Pancreas (tissue), 10 donors: ENCODE results near the gene AKAP12. TPM values are rescaled to one million over a fixed set of nuclear protein-coding genes. Genes with fewer than 3 reads are reported as not detected.
"Not testable (repeated sequence)": the region's sequence is repeated elsewhere in the genome, so short reads cannot be mapped to it uniquely, and the experiment has no call there.

Experiments
- ATAC-seq, 4 donors: fragments of 200-7000 bp; cut with Tn5 transposase; one replicate each; pipeline versions ENCODE4 v1.8.0 to v1.9.1; 2020; ENCODE audit warnings: mild to moderate bottlenecking in 4 of 4, moderate library complexity in 4 of 4
- DNase-seq, 6 donors: peaks; one replicate each; pipeline ENCODE4 v3.0.0-alpha.2; 2020
- FAIRE-seq: peaks from 2 replicates; lab custom pipeline; 2012; peaks lifted over from hg19 to GRCh38; lab: Jason Lieb, UNC
- H3K27ac ChIP-seq, 4 donors: fragments of 200-600 bp; sonication (generic); 1 replicate in 3 of 4; 2 replicates in 1 of 4; pipeline versions ENCODE4 v1.5.0 to v1.8.0; 2020
- H3K27me3 ChIP-seq, 4 donors: fragments of 200-600 bp; one replicate each; pipeline ENCODE4 v1.8.0; 2021
- H3K36me3 ChIP-seq, 3 donors: fragments of 200-600 bp; sonication (generic) in 1 of 3; one replicate each; pipeline versions ENCODE4 v1.5.0 to v1.8.0; 2020 to 2021
- H3K4me1 ChIP-seq, 3 donors: fragments of 200-600 bp; one replicate each; pipeline ENCODE4 v1.8.0; 2021
- H3K4me3 ChIP-seq, 4 donors: fragments of 200-600 bp; sonication (generic) in 2 of 4; one replicate each; pipeline versions ENCODE4 v1.5.0 to v1.8.0; 2020 to 2021
- H3K9me3 ChIP-seq, 4 donors: fragments of 200-600 bp; one replicate each; pipeline ENCODE4 v1.8.0; 2021
- CTCF ChIP-seq, 4 donors: fragments of 200-600 bp; sonication (generic) in 3 of 4; IDR thresholded peaks; one replicate each; pipeline versions ENCODE4 v1.5.0 to v1.8.0; 2021; ENCODE audit warnings: antibody characterized with exemption in 4 of 4
- WGBS, 2 donors: extraction: QIAGEN DNeasy Blood & Tissue Kit; methylation state at CpG; one replicate each; pipeline ENCODE4 v1.1.7; 2013; 5-methylcytosine and 5-hydroxymethylcytosine counted together
- intact Hi-C, 3 donors: fragments of 100-400 bp; cut with DNase I; formaldehyde crosslinking; loops; one replicate each; pipeline versions ENCODE4 v1.11.1 to v1.14.2; 2022
- polyA plus RNA-seq, 2 donors: library from polyadenylated mRNA; stranded (reverse); fragments of 200-250 nt; gene quantifications; one replicate each; pipeline ENCODE4 v1.2.3, GENCODE V29; 2013
- total RNA-seq, 6 donors: library from RNA; stranded (reverse); fragmentation: NEBNext Ultra II Directional in 4 of 6; extraction: Animal tissue kit (Norgen Biotek cat#: 25700) in 4 of 6; gene quantifications; one replicate each; pipeline versions ENCODE4 v1.2.1 to v1.2.4, GENCODE V29; 2021 to 2023
- donor health status: healthy with polysubstance abuse.
- donor health status: DM: no; HTN: no; CAD: no; lungs with moderate emphysema.
- donor health status: DM: no; HTN: no; CAD: no.
- donor health status: control.
- donor health status: control.
- donor health status: Bipolar disorder and iron deficiency.
- donor health status: DM: yes; HTN: yes; CAD: no.
- donor health status: DM: no; HTN: no; CAD: no.
- donor health status: DM: no; HTN: no; CAD: no.
- donor health status: DM: yes; HTN: yes; CAD: no.

The AKAP12 gene
- total and polyA plus RNA-seq, 8 donors: 2.4 to 13.2 (median 3.8) TPM

DNA sequence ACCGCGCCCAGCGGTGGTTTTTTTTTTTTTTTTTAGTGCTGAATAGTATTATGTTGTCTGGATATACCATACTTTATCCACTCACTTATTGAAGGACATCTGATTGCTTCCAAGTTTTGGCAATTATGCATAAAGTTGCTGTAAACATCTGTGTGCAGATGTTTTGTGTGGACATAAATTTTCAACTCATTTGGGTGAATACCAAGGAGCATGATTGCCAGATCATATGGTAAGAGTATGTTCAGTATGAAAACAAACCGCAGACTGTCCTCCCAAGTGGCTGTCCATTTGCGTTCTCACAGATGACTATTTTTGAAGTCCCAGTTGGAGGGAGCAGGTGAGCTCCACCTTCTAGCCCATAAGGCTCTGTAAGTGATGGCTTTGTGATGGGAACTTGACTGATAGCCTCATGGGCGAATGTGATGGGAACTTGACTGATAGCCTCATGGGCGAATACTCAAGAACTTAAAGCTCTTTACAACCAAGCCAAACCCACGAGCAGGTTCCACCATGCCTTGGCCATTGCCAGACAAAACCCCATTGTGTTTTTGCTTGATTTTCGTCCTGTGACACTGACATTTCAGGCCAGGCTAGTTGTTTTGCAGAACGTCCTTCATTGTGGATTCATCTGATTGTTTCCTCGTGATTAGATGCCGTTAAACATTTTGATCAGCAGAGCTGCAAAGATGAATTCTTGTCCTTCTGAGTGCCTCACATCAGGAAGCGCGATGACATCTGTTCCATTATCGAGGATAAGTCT is 100.6 kb downstream of the AKAP12 start:
- H3K36me3 ChIP-seq: no peaks in the 10 kb centered on the region
- no peaks in the 10 kb centered on the region for H3K4me1 ChIP-seq
- WGBS, 2 donors: 71 to 72% methylated on average over 15 of the region's 15 CpGs
- no peak for FAIRE-seq
- no peak for ATAC-seq
- no peaks in the 10 kb centered on the region for H3K27me3 ChIP-seq
- intact Hi-C loops: no loop called here
- no peak for TF ChIP-seq CTCF (IDR thresholded peaks at IDR 0.05)
- H3K9me3 ChIP-seq: no peaks in the 10 kb centered on the region
- no peak overlapping the region for H3K27ac ChIP-seq
- no peak for DNase-seq
- H3K4me3 ChIP-seq: no peak overlapping the region

DNA sequence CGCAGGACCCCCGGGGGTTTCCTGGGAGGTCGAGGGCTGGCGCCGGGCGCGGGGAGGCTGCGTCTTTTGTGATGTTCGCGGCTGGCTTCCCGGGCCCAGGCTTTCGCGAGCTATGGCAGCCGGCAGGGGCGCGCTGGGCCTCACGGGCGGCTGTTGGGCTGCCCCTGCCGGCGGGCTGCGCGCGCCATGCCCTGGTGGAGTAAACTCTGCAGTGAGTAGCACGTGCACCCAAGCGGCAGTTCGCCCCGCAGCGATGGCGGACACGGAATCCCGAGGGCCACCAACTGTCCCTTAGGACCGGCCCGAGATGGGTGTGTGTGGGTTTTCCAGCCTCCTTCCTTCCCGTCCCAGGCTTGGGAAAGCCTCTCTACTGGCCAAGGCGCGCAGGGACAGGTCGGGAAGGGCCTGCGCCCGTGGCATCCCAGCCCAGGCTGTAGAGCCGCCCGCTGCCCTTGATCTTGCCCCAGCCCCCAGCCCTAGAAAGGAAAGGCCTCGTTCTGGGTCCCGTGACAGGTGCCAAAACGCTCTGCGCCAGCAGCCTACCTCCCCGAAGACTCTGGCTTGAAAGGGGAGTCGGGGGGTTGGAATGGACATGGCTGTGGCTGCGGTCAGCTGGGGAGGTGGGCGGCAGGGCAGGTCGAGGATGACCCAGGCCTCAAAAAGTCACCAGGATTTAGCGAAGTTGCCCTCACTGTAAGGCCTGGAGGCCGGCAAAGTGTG is 101.9 kb downstream of the AKAP12 start:
- H3K27ac ChIP-seq: no peak overlapping the region
- no peak for TF ChIP-seq CTCF (IDR thresholded peaks at IDR 0.05)
- H3K4me3 ChIP-seq: no peak overlapping the region
- no peaks in the 10 kb centered on the region for H3K36me3 ChIP-seq
- DNase-seq: no peak
- no peaks in the 10 kb centered on the region for H3K4me1 ChIP-seq
- no peaks in the 10 kb centered on the region for H3K27me3 ChIP-seq
- intact Hi-C loops: no loop called here
- no peak for FAIRE-seq
- H3K9me3 ChIP-seq: no peaks in the 10 kb centered on the region
- ATAC-seq: no peak
- 92% methylated on average over 52 of the region's 52 CpGs for WGBS, 2 donors

- FAIRE-seq, ATAC-seq, intact Hi-C loops, H3K36me3 ChIP-seq, H3K9me3 ChIP-seq, H3K4me3 ChIP-seq, H3K27ac ChIP-seq, H3K27me3 ChIP-seq, DNase-seq, H3K4me1 ChIP-seq: not testable (repeated sequence)
- WGBS, 2 donors: 86 to 89% methylated on average over 10 of the region's 10 CpGs
Observed at GRCh38 chr6:151342750-151343149, 103.0 kb downstream of the AKAP12 start.

DNA sequence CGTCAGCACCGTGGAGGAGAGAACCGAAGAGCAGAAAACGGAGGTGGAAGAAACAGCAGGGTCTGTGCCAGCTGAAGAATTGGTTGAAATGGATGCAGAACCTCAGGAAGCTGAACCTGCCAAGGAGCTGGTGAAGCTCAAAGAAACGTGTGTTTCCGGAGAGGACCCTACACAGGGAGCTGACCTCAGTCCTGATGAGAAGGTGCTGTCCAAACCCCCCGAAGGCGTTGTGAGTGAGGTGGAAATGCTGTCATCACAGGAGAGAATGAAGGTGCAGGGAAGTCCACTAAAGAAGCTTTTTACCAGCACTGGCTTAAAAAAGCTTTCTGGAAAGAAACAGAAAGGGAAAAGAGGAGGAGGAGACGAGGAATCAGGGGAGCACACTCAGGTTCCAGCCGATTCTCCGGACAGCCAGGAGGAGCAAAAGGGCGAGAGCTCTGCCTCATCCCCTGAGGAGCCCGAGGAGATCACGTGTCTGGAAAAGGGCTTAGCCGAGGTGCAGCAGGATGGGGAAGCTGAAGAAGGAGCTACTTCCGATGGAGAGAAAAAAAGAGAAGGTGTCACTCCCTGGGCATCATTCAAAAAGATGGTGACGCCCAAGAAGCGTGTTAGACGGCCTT is 110.0 kb downstream of the AKAP12 start:
- DNase-seq (no peak), ATAC-seq (no peak), FAIRE-seq (no peak)
- Histone ChIP-seq H3K4me1 (no peaks in the 10 kb centered on the region), H3K36me3 (no peaks in the 10 kb centered on the region), H3K9me3 (no peaks in the 10 kb centered on the region), H3K27me3 (no peaks in the 10 kb centered on the region), H3K27ac (no peak overlapping the region), H3K4me3 (no peak overlapping the region)
- intact Hi-C loops: no loop called here
- TF ChIP-seq CTCF (IDR thresholded peaks at IDR 0.05): no peak
- WGBS, 2 donors: 72 to 79% methylated on average over 19 of the region's 19 CpGs

DNA sequence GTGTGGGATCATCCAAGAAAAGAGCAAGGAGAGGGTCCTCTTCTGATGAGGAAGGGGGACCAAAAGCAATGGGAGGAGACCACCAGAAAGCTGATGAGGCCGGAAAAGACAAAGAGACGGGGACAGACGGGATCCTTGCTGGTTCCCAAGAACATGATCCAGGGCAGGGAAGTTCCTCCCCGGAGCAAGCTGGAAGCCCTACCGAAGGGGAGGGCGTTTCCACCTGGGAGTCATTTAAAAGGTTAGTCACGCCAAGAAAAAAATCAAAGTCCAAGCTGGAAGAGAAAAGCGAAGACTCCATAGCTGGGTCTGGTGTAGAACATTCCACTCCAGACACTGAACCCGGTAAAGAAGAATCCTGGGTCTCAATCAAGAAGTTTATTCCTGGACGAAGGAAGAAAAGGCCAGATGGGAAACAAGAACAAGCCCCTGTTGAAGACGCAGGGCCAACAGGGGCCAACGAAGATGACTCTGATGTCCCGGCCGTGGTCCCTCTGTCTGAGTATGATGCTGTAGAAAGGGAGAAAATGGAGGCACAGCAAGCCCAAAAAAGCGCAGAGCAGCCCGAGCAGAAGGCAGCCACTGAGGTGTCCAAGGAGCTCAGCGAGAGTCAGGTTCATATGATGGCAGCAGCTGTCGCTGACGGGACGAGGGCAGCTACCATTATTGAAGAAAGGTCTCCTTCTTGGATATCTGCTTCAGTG is 110.8 kb downstream of the AKAP12 start:
- no peaks in the 10 kb centered on the region for H3K27me3 ChIP-seq
- H3K9me3 ChIP-seq: no peaks in the 10 kb centered on the region
- intact Hi-C loops: no loop called here
- WGBS, 2 donors: 86 to 92% methylated on average over 20 of the region's 20 CpGs
- H3K27ac ChIP-seq: no peak overlapping the region
- DNase-seq (no peak), ATAC-seq (no peak), FAIRE-seq (no peak)
- no peak for TF ChIP-seq CTCF (IDR thresholded peaks at IDR 0.05)
- H3K4me1 ChIP-seq: no peaks in the 10 kb centered on the region
- H3K4me3 ChIP-seq: no peak overlapping the region
- H3K36me3 ChIP-seq: no peaks in the 10 kb centered on the region
